IMR-90 (cell line): Measurements from ENCODE around the gene ASS1. TPM values are rescaled to one million over a fixed set of nuclear protein-coding genes. Genes with fewer than 3 reads are reported as not detected.

Source experiments
- ATAC-seq: fragments of 200-7000 bp; cut with Tn5 transposase; 2 replicates; pipeline ENCODE4 v1.9.1; 2020; ENCODE audit warnings: low read depth, mild to moderate bottlenecking, moderate library complexity
- BruUV-seq: library from RNA; stranded (reverse); fragments of 400-500 nt; replicated peaks from 2 replicates; lab custom pipeline; 2021; lab: Mats Ljungman, UMichigan
- CTCF ChIA-PET: fragments of 300-600 bp; formaldehyde crosslinking; extraction: SDS; loops from one replicate; lab custom pipeline; 2021; ENCODE audit warnings: antibody characterized with exemption; lab: Yijun Ruan, JAX
- POLR2A ChIA-PET: fragments of 300-600 bp; sonication (Branson Sonifier 250); formaldehyde crosslinking; loops from one replicate; lab custom pipeline; 2022; ENCODE audit warnings: antibody characterized with exemption; ENCODE audit not compliant: unreplicated experiment; lab: Charles Lee
- DNase-seq: peaks from one replicate; pipeline ENCODE4 v3.0.0; 2013
- H2AFZ ChIP-seq: replicated peaks from 2 replicates; pipeline ENCODE3; 2013; ENCODE audit warnings: low read length, mild to moderate bottlenecking; ENCODE audit not compliant: poor library complexity
- H2AK5ac ChIP-seq: 2 replicates; pipeline ENCODE4 v1.6.1; 2013; ENCODE audit warnings: low read depth, low read length, inconsistent platforms
- H2AK9ac ChIP-seq: replicated peaks from 2 replicates; pipeline ENCODE3; 2013; ENCODE audit warnings: mild to moderate bottlenecking, low read depth, low read length, moderate library complexity; ENCODE audit not compliant: poor library complexity
- H2BK120ac ChIP-seq: 2 replicates; pipeline ENCODE4 v1.6.1; 2013; ENCODE audit warnings: low read depth, low read length, inconsistent platforms
- H2BK15ac ChIP-seq: 3 replicates; pipeline ENCODE4 v1.6.1; 2013; ENCODE audit warnings: low read depth, low read length, inconsistent platforms
- H2BK20ac ChIP-seq: 2 replicates; pipeline ENCODE4 v1.6.1; 2013; ENCODE audit warnings: low read depth, mild to moderate bottlenecking, inconsistent platforms, low read length, moderate library complexity
- H2BK5ac ChIP-seq: 2 replicates; pipeline ENCODE4 v1.6.1; 2013; ENCODE audit warnings: mild to moderate bottlenecking, low read depth, low read length, inconsistent platforms; ENCODE audit not compliant: poor library complexity, severe bottlenecking
- H3K14ac ChIP-seq: replicated peaks from 2 replicates; pipeline ENCODE4 v1.6.1; 2013; ENCODE audit warnings: low read depth, low read length, inconsistent platforms
- H3K18ac ChIP-seq: 2 replicates; pipeline ENCODE4 v1.6.1; 2013; ENCODE audit warnings: low read depth, low read length, control low read depth
- H3K23ac ChIP-seq: 2 replicates; pipeline ENCODE4 v1.6.1; 2013; ENCODE audit warnings: low read depth, low read length, inconsistent platforms
- H3K27ac ChIP-seq: 2 replicates; pipeline ENCODE4 v1.5.1; 2013; ENCODE audit warnings: mild to moderate bottlenecking, control low read depth, low read length; ENCODE audit not compliant: insufficient read depth
- H3K27me3 ChIP-seq: 2 replicates; pipeline ENCODE4 v1.6.1; 2013; ENCODE audit warnings: low read length; ENCODE audit not compliant: control insufficient read depth, insufficient read depth
- H3K36me3 ChIP-seq: 2 replicates; pipeline ENCODE4 v1.6.1; 2013; ENCODE audit warnings: low read length, mixed read lengths; ENCODE audit not compliant: control insufficient read depth, insufficient read depth
- H3K4ac ChIP-seq: 2 replicates; pipeline ENCODE4 v1.6.1; 2013; ENCODE audit warnings: low read depth, low read length, inconsistent platforms
- H3K4me1 ChIP-seq: 2 replicates; pipeline ENCODE4 v1.6.1; 2013; ENCODE audit warnings: low read length, mixed read lengths; ENCODE audit not compliant: control insufficient read depth, insufficient read depth
- H3K4me2 ChIP-seq: 2 replicates; pipeline ENCODE4 v1.6.1; 2013; ENCODE audit warnings: low read depth, mild to moderate bottlenecking, control low read depth, low read length, moderate library complexity
- H3K4me3 ChIP-seq: 2 replicates; pipeline ENCODE4 v1.5.1; 2013; ENCODE audit warnings: low read depth, mild to moderate bottlenecking, control low read depth, low read length, moderate library complexity; ENCODE audit not compliant: insufficient read depth
- H3K56ac ChIP-seq: 2 replicates; pipeline ENCODE4 v1.6.1; 2013; ENCODE audit warnings: low read length, inconsistent platforms; ENCODE audit not compliant: insufficient read depth; ENCODE audit errors: extremely low read depth
- H3K79me1 ChIP-seq, 2 experiments: 2 replicates each; pipeline ENCODE4 v1.6.1; 2013; ENCODE audit warnings: low read length in 2 of 2, inconsistent platforms in 1 of 2, low read depth in 1 of 2
- H3K9ac ChIP-seq: 2 replicates; pipeline ENCODE4 v1.6.1; 2013; ENCODE audit warnings: low read depth, low read length, control low read depth
- H3K9me1 ChIP-seq: 2 replicates; pipeline ENCODE4 v1.6.1; 2013; ENCODE audit warnings: low read length, inconsistent platforms; ENCODE audit not compliant: insufficient read depth
- H3K9me3 ChIP-seq: 2 replicates; pipeline ENCODE4 v1.6.1; 2013; ENCODE audit warnings: low read length; ENCODE audit not compliant: control insufficient read depth, insufficient read depth
- H4K20me1 ChIP-seq: 2 replicates; pipeline ENCODE4 v1.6.1; 2013; ENCODE audit warnings: low read length, inconsistent platforms; ENCODE audit not compliant: insufficient read depth
- H4K5ac ChIP-seq: 2 replicates; pipeline ENCODE4 v1.6.1; 2013; ENCODE audit warnings: mild to moderate bottlenecking, low read depth, low read length, control low read depth
- H4K8ac ChIP-seq, 2 experiments: 2 replicates each; pipeline ENCODE4 v1.6.1; 2013; ENCODE audit warnings: low read depth in 2 of 2, low read length in 2 of 2, control low read depth in 1 of 2, inconsistent platforms in 1 of 2
- H4K91ac ChIP-seq: 2 replicates; pipeline ENCODE4 v1.6.1; 2013; ENCODE audit warnings: low read depth, low read length, inconsistent platforms; ENCODE audit not compliant: insufficient read depth
- CEBPB ChIP-seq: IDR thresholded peaks from 2 replicates; pipeline ENCODE4 v1.6.1; 2012; ENCODE audit warnings: low read depth, low read length, improper control_type of control experiment
- CTCF ChIP-seq: conservative IDR thresholded peaks from 2 replicates; pipeline ENCODE4 v1.5.1; 2012; ENCODE audit warnings: mild to moderate bottlenecking, low read depth, low read length, improper control_type of control experiment
- NFE2L2 ChIP-seq: fragments of 150-350 bp; IDR thresholded peaks from 2 replicates; pipeline ENCODE4 v1.6.1; 2016; ENCODE audit warnings: low read depth, mild to moderate bottlenecking, low read length
- RAD21 ChIP-seq: IDR thresholded peaks from 2 replicates; pipeline ENCODE4 v1.6.1; 2012; ENCODE audit warnings: low read length, improper control_type of control experiment
- WGBS, 2 experiments: methylation state at CpG; one replicate each; pipeline versions ENCODE4 v1.1.5 to v1.1.7; 2013; ENCODE audit warnings: missing lambda C conversion rate in 2 of 2; ENCODE audit not compliant: insufficient read length in 1 of 2; ENCODE audit errors: extremely low coverage in 2 of 2; 5-methylcytosine and 5-hydroxymethylcytosine counted together
- dilution Hi-C: fragments of 300-500 bp; cut with HindIII; formaldehyde crosslinking; loops from one replicate; pipeline ENCODE4 v1.14.3; 2018; ENCODE audit warnings: low sequenced_read_pairs; ENCODE audit not compliant: unreplicated experiment
- in situ Hi-C: fragments of 300-500 bp; cut with MboI; formaldehyde crosslinking; loops from 3 replicates; pipeline ENCODE4 v1.14.3; 2019; ENCODE audit warnings: low sequenced_read_pairs, inconsistent platforms, mixed read lengths
- intact Hi-C: fragments of 100-400 bp; cut with micrococcal nuclease; formaldehyde crosslinking; loops from 2 replicates; pipeline ENCODE4 v1.10.0; 2022
- polyA plus RNA-seq, 3 experiments: library from polyadenylated mRNA; depleted of rRNA; stranded (reverse); fragments of >200 nt; gene quantifications; 2 replicates each; pipeline ENCODE4 v1.2.3, GENCODE V29; 2012; ENCODE audit warnings: low replicate concordance in 1 of 3
- total RNA-seq: library from RNA; depleted of rRNA; stranded (reverse); fragments of >200 nt; gene quantifications from 2 replicates; pipeline ENCODE4 v1.2.3, GENCODE V29; 2012
- TF ChIP-seq, protein P1 (sequence below): fragments of 150-350 bp; IDR thresholded peaks from 2 replicates; pipeline ENCODE4 v1.6.1; 2017; ENCODE audit warnings: mild to moderate bottlenecking, antibody characterized with exemption, low read length, low read depth

The ASS1 gene
- total and polyA plus RNA-seq, 2 of the 4 experiments (the other 2 are of a cell fraction), result 39.6 to 41.9 TPM

DNA sequence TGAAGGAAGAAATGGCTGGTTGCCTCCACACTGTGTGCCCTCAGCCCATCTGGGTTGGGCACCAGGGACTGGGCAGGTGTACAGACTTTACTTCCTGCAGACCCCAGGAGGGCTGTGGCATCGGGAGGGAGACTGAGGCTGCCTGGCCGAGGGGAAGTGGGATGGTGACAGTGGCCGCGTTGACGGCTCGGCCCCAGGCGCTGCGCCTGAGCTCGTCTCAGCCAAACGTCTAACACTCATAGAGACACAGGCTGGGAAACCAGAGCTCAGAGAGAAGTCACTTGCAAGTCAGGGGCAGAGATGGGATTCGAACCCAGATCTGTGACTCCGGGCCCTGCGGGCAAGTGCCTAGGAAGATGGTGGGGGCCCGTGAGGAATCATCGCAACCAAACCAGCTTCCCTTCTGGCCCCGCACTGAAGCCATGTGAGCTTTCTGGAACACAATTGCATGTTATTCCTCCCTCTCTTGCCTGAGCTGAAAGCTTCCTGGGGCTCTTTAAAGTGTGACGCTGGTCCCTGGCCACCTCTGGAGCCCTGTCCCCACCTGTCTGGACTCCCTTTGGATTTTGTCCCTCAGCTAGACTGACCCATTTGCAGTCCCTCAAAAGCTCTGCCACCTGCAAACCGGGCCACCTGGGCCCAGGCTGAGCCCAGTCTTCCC, 81.6 kb downstream of the ASS1 start:
- ChIA-PET CTCF (no interaction called here), POLR2A (no interaction called here)
- TF ChIP-seq CEBPB, result no peak
- no peak for TF ChIP-seq CTCF
- TF ChIP-seq NFE2L2, result no peak
- no peak for TF ChIP-seq RAD21
- TF ChIP-seq, protein P1, sequence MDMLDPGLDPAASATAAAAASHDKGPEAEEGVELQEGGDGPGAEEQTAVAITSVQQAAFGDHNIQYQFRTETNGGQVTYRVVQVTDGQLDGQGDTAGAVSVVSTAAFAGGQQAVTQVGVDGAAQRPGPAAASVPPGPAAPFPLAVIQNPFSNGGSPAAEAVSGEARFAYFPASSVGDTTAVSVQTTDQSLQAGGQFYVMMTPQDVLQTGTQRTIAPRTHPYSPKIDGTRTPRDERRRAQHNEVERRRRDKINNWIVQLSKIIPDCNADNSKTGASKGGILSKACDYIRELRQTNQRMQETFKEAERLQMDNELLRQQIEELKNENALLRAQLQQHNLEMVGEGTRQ, result no peak
- Histone ChIP-seq H3K4me2 (no peak overlapping the region), H3K4me1 (no peaks in the 10 kb centered on the region), H2AK5ac (no peak overlapping the region), H3K9me1 (no peaks in the 10 kb centered on the region), H4K8ac (no peak overlapping the region), H2BK20ac (no peak overlapping the region), H4K91ac (no peak overlapping the region), H4K20me1 (no peaks in the 10 kb centered on the region), H3K9ac (no peak overlapping the region), H3K4ac (no peak overlapping the region), H2AK9ac (no peak overlapping the region), H4K5ac (no peak overlapping the region), H3K36me3 (no peaks in the 10 kb centered on the region), H3K56ac (no peak overlapping the region), H2BK5ac (no peak overlapping the region), H3K9me3 (no peaks in the 10 kb centered on the region), H2AFZ (no peak overlapping the region), H3K27me3 (peaks cover 62% of the 10 kb centered on the region), H3K79me1 (no peaks in the 10 kb centered on the region), H2BK15ac (no peak overlapping the region), H2BK120ac (no peak overlapping the region), H3K27ac (no peak overlapping the region), H3K23ac (no peak overlapping the region), H3K4me3 (no peak overlapping the region), H3K14ac (no peak overlapping the region), H3K18ac (no peak overlapping the region)
- ATAC-seq, result no peak
- DNase-seq, result no peak
- in situ Hi-C loops, result no loop called here
- dilution Hi-C loops, result no loop called here
- BruUV-seq, result no TSS peak
- WGBS, 2 experiments, result 79% methylated on average over 10 of the region's 18 CpGs; no CpG with 5 or more reads in 1 of the 2 experiments
- intact Hi-C loops, result loop anchor here (1.0 kb wide), 1 partner anchor 29 kb away; no protein-coding TSS in a partner anchor
